GM21529 (cell line): Measurements from ENCODE around the gene OR1F1.
"Not testable (repeated sequence)": the region's sequence is repeated elsewhere in the genome, so short reads cannot be mapped to it uniquely, and the experiment has no call there.

ENCODE experiments used
- ATAC-seq: cut with Tn5 transposase; IDR thresholded peaks from one replicate; pipeline ENCODE4 v1.9.1; 2021; ENCODE audit not compliant: unreplicated experiment

The OR1F1 gene

DNA sequence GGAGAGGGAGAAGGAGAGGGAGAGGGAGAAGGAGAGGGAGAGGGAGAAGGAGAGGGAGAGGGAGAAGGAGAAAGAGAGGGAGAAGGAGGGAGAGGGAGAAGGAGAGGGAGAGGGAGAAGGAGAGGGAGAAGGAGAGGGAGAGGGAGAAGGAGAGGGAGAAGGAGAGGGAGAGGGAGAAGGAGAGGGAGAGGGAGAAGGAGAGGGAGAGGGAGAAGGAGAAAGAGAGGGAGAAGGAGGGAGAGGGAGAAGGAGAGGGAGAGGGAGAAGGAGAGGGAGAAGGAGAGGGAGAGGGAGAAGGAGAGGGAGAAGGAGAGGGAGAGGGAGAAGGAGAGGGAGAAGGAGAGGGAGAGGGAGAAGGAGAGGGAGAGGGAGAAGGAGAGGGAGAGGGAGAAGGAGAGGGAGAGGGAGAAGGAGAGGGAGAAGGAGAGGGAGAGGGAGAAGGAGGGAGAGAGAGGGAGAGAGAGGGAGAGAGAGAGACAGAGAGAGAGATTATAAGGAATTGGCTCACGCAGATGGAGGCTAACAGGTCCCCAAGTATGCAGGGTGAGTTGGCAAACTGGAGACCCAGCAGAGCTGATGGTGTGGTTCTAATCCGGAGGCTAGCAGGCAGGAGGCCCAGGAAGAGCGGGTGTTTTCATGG lies 9.8 kb downstream of the OR1F1 start:
- ATAC-seq, result not testable (repeated sequence)

DNA sequence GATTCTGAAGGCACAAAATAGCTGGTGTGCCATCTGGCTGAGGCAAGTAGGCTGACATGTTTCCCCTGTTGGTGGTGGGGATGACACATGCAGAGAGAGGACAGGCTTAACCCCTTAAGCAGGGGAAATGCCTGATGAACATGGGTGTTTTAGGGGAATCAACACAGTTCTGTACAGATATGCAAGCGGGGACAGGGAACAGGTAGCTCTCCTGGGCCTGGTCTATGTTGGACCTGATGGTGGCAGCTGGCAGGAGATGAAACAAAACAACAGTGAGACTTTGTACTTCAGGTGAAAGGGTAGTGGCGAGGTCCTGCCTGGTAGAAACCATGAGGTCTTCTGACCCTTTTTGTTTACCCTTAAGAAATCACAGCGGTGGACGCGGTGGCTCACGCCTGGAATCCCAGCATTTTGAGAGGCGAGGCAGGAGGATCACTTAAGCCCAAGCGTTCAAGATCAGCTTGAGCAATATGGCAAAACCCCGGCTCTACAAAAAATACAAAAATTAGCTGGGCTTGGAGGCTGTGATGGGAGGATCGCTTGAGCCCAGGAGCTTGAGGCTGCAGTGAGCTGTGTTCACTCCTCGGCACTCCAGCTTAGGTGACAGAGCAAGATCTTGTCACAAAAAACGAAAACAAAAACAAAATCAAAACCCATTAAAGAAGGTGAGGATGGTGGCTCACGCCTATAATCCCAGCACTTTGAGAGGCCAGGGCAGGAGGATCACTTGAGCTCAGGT lies 10.5 kb downstream of the OR1F1 start:
- no peak for ATAC-seq

DNA sequence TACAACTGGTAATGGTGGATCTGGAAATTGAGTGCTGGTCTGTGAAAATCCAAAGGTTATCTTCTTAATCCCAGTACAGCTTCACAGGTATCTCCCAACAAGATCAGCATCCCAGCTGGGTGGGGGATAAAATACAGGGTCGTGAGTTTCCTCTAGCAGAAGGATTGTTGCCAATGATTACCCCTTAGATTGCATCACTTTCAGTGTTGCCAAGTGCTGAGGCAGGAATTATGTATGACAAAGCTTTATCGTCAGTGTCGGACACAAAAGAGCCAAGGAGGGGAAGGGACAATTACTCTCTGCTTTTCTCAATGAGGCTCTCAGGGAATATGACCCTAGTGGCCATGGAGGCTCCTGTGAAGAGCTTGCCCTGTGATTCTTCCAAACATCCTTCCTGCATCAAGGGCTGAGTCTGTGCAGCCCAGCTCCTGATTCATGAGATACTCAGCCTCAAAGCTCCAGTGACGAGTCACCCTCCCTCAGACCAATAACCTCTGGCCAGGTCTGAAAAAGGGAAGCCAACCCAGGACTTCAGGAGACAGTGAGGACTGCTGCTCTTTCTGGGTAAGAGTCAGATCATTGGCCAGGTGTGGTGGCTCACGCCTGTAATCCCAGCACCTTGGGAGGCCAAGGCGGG lies 15.0 kb downstream of the OR1F1 start:
- ATAC-seq, result no peak

DNA sequence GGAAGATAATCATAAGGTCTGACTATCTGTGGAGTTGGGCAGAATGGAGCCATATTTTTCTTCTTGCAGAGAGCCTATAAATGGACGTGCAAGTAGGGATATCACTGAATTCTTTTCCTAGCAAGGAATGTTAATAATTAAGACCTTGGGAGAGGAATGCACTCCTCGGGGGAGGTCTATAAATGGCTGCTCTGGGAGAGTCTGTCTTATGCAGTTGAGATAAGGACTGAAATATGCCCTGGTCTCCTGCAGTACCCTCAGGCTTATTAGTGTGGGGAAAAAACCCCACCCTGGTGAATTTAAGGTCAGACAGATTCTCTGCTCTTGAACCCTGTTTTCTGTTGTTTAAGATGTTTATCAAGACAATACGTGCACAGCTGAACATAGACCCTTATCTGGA lies 17.9 kb downstream of the OR1F1 start:
- not testable (repeated sequence) for ATAC-seq

DNA sequence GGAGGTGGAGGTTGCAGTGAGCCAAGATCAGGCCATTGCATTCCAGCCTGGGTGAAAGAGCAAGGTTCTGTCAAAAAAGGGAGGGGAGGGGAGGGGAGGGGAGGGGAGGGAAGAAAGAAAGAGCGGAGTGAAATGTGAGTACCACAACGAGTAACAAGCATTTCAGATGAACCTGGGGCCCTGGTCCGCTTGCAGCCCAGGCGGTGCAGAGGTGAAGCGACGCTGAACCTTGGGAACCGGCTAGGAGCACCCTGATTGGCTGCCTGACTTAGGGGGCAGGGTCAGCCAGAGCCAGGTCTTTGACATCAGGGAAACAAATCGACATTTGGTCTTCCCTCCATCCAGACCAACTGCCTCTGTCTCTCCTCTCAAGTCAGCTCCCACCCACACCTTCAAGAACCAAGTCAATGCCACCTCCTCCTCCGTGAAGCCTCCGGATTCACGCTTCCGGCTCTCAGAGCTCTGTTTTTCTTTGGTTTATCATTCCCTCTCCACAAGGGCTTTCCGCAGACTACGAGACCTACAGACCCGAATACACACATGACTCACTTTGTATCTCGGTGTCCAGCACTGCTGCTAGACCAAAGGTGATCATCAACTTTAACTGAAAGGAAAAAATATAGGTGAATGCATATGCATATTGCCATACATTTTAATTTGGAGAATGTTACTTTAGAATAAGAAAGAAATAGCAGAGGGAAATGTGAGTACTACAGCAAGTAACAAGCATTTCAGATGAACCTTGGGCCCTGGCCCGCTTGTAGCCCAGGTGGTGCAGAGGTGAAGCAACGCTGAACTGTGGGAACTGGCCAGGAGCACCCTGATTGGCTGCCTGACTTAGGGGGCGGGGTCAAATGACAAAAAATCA lies 19.3 kb downstream of the OR1F1 start:
- ATAC-seq, result no peak

DNA sequence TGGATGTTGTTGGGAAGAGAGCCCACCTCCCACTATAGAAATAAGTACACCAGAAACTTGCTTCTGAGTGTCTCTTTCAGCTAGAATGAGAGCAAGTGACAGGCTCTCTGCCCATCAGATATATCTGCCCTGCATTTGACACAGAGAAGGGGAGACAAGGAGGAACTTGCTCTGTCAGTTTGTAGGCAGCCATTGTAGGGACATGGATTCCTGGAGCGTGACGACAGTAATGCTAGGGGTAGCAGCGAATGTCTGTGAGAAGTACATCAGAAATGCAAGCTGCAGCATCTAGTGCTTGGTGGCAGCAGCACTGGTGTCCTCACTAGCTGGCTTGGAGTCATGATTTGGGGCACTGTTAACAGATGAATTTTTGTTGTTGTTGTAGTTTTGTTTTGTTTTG lies 24.0 kb downstream of the OR1F1 start:
- ATAC-seq, result no peak

DNA sequence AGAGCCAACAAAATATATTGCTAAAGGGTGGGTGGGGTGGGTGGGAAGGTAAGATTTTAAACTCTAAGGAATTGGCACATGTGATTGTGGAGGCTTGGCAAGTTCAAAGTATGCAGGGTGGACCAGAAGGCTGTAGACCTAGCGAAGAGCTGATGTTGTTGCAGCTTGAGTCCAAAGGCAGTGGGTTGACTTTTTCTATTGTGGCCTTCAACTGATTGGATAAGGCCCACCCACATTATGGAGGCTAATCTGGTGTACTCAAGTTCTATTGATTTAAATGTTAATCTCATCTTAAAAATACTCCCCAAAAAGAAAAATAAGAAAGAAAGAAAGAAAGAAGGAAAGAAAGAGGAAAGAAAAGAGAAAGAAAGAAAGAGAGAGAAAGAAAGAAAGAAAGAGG lies 24.6 kb downstream of the OR1F1 start:
- ATAC-seq, result no peak

DNA sequence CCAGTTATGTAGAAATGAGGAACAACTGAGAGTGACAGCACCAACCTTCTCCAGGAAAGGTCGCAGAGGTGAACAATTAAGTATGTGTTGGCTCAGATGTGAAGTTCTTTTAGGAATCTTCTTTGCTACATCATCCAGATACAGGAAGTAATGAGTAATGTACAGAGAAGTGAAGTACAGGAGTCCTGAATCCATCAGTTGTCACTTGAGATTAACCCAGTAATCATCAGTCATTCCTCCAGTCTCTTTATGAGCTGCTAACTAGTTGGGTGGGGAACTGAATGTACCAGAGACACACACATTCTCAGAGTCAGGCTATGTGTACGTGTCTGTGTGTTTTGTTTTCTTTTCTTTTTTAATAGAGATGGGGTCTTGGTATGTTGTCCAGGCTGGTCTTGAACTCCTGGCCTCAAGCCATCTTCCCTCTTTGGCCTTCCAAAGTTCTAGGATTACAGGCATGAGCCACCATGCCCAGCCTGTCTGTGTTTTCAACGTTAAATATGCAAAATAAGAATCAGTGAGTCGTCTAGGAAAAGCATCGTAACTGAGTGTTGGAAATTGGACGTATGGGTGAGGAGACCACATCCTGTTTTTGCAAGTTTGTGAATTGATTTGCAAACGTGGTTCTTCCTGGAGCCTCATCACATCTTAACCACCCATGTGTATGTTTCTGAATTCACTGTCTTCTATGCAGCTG lies 27.0 kb downstream of the OR1F1 start:
- ATAC-seq, result no peak

DNA sequence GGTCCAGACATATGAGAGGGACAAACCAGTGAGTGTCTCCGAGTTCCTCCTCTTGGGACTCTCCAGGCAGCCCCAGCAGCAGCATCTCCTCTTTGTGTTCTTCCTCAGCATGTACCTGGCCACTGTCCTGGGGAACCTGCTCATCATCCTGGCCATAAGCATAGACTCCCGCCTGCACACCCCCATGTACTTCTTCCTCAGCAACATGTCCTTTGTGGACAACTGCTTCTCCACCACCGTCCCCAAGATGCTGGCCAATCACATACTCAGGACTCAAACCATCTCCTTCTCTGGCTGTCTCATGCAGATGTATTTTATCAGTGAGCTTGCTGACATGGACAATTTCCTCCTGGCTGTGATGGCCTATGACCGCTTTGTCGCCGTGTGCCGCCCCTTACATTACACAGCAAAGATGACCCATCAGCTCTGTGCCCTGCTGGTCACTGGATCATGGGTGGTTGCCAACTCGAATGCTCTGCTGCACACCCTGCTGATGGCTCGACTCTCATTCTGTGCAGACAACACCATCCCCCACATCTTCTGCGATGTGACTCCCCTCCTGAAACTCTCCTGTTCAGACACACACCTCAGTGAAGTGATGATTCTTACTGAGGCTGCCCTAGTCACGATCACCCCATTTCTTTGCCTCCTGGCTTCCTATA lies 27.7 kb downstream of the OR1F1 start:
- ATAC-seq, result no peak

DNA sequence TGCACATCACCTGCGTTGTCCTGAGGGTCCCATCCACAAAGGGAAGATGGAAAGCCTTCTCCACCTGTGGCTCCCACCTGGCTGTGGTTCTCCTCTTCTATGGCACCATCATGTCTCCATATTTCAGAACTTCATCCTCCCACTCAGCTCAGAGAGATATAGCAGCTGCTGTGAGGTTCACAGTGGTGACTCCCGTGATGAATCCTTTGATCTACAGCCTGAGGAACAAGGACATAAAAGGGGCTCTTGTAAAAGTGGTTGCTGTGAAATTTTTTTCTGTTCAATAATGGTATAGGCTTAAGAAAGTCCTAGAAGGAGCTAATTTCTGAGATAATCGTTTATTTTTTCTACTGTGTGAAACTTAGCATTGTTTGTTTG lies 28.2 kb downstream of the OR1F1 start:
- ATAC-seq, result no peak

DNA sequence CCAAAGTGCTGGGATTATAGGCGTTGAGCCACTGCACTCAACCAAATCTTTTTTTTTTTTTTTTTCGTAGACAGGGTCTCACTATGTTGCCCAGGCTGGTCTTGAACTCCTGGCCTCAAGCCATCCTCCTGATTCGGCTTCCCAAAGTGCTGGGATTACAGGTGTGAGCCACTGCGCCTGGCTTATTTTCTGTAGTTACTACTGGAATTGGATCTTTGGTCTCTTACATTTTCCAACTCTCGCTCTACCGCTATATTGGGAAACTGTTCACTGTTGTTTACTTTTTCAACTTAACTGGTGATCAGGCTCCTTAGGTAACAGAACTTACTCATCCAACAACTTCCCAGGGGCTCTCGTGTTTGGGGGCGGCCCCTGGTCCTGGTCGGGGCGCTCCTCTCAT lies 32.8 kb downstream of the OR1F1 start:
- no peak for ATAC-seq

DNA sequence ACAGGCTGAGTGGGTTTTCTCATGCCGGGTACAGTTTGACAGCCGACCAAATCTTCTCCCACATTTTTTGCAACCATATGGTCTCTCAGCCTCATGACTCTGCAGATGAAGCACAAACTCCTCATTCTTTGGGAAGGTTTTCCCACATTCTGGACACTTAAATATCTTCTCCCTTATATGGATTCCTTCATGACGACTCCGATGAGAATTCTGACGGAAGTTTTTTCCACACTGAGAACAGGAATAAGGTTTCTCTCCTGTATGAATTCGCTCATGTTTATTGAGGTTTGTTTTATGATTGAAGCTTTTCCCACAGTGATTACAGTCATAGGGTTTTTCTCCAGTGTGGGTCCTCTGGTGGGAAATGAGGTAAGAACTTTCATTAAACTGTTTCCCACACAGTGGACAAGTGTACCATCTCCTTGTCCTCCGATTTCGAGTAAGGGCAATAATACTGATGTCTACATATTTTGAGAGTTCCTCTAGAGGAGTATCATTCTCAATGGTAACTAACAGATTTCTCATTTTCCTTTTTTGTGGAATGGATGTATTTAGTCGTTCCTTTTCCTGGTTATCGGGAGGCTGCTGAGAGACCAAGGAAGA lies 36.0 kb downstream of the OR1F1 start:
- ATAC-seq, result no peak

DNA sequence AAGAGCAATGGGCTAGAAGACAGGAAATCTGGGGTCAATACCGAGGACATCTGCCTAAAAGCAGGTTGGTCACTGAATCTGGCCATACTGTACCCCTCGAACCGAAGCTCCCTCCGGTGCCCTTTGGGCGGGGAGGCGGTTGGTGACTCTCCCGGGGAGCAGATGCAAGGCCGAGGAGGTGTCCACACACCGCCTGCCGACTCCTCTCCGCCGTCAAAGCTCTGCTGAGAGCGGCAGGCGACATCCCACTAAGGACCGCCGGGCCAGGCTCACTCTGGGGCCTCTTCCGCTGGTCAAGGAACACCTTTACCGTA lies 46.5 kb downstream of the OR1F1 start:
- peak; percentile 27 for ATAC-seq

DNA sequence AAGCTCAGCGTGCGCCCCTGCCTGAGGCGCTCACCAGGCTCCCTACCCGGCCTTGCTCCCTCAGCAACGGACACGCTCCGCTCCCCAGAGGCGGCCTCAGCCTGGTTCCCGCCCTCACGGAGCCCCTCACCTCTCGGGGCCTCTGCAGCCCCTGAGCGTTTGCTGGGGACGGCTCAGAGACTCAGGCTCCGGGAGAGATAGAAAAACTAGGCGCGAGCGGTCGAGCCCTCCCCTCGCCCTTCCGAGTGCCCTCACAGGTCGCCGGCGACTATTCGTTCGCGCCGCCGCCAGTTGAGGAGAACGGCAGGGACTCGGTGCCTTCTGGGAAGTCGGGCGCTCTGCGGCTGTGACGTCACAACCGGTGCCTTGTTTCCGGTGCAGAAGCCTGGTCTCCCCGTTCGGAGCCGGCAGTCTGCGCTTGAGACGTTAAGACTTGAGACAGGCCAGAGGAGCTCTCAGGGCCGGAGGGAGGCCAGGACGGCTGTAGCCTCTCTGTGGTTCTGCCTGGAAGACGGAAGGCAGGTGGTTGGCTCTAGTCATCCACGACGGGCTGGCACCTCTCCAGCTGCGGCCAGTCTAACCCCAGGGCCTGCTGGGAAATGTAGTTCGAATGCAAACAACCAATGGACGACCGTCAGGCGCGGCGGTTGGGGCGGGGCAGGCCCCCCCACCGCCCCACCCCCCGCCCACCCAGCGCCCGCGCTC lies 47.0 kb downstream of the OR1F1 start, which contains the start of gene ZNF200:
Gene ZNF200, minus strand, starts transcription at position 302 of the 705 bp plus-strand sequence. CDS start 1,403 bp downstream, outside the sequence.
- peak; percentile 91 for ATAC-seq

DNA sequence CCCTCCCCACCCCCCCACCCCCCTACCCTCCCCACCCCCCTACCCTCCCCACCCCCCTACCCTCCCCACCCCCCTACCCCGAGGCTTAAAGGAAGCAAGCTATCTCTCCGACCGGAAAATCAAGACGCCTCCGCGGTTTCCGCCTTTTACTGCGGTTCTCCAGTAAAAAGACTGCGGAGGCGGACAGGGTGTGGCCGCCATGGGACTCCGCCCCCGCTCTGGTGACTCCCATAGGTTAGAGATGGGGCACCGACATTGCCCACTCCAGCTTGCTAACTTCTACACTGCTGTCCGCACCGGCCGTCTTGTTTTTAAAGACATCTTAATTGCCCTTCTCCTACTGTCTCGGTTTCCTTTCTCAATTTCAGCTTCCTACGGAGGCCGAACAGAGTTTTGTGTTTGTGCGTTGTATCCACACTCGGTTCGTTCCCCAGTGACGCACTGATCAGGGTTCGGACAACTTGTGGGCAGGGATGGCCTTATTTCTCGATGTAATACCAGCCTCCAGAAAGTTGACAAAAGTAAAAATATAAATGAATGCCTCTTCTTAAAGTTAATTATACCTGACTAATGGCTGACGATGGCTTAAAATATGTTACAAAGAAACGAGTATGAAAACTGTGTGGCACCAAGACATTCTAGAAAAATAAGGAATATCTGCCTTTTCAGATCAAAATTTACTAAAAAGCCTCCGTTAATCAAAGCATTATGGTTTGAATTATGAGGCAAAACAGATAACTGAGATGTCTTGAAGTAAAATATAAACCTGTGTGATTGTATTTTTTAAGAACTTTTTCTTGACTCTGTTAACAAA lies 48.1 kb downstream of the OR1F1 start:
- no peak for ATAC-seq

DNA sequence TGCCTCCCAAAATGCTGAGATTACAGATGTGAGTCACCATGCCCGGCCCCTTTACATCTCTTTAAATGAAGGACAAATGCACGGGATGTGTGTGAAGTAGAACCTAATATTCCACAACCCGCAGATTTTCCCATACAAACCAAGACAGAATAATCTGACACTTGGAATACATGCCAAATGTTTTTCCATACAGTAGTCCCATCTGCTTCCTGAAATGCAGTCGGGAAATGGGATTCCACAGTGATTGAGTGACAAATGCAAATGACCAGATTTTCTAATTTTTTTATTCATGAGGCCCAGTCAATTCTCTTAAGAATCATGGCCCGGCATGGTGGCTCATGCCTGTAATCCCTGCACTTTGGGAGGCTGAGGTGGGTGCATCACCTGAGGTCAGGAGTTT lies 53.8 kb downstream of the OR1F1 start:
- no peak for ATAC-seq

DNA sequence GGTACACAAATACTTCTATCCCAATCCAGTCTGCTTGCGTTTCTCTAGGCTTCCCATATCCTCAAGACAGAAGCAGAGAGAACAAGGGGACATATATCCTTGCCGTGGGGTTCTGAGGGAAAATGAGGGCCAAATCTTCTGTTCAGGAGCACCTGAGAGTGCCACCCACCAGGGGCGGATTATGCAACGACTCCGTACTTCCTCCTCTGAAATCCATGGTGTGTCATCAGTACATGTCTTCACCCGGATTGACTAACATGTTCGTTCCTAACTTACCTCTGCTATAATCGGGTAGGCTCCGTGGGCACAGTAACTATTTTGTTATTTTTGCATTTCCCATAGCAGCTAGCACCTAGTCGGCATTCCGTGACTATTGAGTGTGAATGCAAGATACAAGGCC lies 54.7 kb downstream of the OR1F1 start:
- ATAC-seq, result no peak

DNA sequence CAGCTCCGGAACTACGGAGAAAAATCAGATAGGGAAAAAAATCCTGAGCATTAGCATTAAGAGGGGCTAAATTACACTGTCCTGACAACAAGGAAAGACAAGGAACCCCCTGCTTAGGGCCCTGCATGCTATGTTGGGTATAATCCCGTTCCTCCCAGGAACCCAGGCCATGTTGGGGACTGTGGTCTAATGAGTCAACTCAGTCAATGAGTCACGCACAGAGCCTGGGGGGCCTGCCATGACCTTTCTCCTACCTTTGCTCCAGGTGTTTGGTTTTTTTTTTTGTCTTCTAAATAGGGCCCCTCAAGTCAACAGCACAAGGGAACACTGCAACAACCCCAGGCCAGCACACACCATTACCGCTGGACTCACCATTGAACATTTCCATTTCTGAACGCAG lies 55.9 kb downstream of the OR1F1 start:
- ATAC-seq, result no peak

DNA sequence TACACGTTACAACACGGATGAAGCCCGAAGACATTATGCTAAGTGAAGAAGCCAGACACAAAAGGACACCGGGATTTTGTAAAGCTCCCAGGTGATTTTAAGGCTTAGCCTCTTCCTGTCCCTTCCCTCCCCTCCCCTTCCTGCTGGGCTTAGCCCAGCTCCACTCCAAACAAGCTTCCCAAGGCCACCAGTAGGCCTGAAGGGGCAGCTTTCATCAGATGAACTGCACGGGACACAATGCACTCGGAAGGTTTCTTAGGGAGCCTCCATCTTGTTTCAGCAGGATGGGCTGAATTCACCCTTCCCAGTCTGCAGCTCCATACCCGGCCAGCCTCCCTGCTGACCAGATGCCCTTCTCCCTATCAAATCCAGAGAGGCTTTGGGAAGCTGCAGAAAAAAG lies 58.0 kb downstream of the OR1F1 start:
- no peak for ATAC-seq
